Head of caudate nucleus (tissue), 42 donors: ENCODE measurements around the gene BCAM.

Source experiments
- DNase-seq, 42 donors: peaks; one replicate each; pipeline versions ENCODE4 v3.0.0 to v3.0.0-alpha.2; 2020 to 2021; ENCODE audit warnings: mixed read lengths in 7 of 42
- intact Hi-C: fragments of 100-400 bp; cut with DNase I; formaldehyde crosslinking; loops from one replicate; pipeline ENCODE4 v1.15.0; 2022

BCAM gene

GRCh38 chr19:44869733-44870470, 61.0 kb downstream of the BCAM start:
- intact Hi-C loops: no loop called here
- DNase-seq: peak in 20 of 42 donors; percentile 22 to 52 (median 42)
